Bronchial epithelial cell (primary cell): Measurements from ENCODE around the gene NTN3. TPM values are rescaled to one million over a fixed set of nuclear protein-coding genes. Genes with fewer than 3 reads are reported as not detected.
A peak's percentile ranks its signal among the peaks of the same experiment; 100 is the strongest.
"Not testable (repeated sequence)": the region's sequence is repeated elsewhere in the genome, so short reads cannot be mapped to it uniquely, and the experiment has no call there.

Experiments used
- DNase-seq: peaks from one replicate; pipeline ENCODE4 v3.0.0-alpha.2; 2010; ENCODE audit warnings: low read depth
- FAIRE-seq: peaks from 2 replicates; lab custom pipeline; 2011; peaks lifted over from hg19 to GRCh38; lab: Jason Lieb, UNC
- H3K27me3 ChIP-seq: 2 replicates; pipeline ENCODE4 v1.5.1; 2011; ENCODE audit warnings: low read length; ENCODE audit not compliant: control insufficient read depth, insufficient read depth
- H3K36me3 ChIP-seq: 2 replicates; pipeline ENCODE4 v1.5.1; 2011; ENCODE audit warnings: low read length; ENCODE audit not compliant: control insufficient read depth, insufficient read depth
- H3K4me3 ChIP-seq: 2 replicates; pipeline ENCODE4 v1.5.1; 2011; ENCODE audit warnings: mild to moderate bottlenecking, low read depth, low read length, control low read depth
- CTCF ChIP-seq: IDR thresholded peaks from 2 replicates; pipeline ENCODE4 v1.5.1; 2011; ENCODE audit warnings: mild to moderate bottlenecking, moderate library complexity, low read length, control low read depth, inconsistent platforms; ENCODE audit not compliant: insufficient read depth, severe bottlenecking
- total RNA-seq: library from RNA; depleted of rRNA; stranded (reverse); fragments of >200 nt; gene quantifications from 2 replicates; pipeline ENCODE4 v1.2.1, GENCODE V29; 2014

The NTN3 gene
- total RNA-seq, 1 donor from 2014 or later, result not detected

GRCh38 chr16:2429771-2430663 is 41.1 kb upstream of the NTN3 start:
- no peaks in the 10 kb centered on the region for H3K27me3 ChIP-seq
- peak overlapping the region; percentile 65 for H3K4me3 ChIP-seq
- H3K36me3 ChIP-seq, result peaks cover 7% of the 10 kb centered on the region
- peak; percentile 63 for DNase-seq
- FAIRE-seq, result no peak
- peak; percentile 22 for TF ChIP-seq CTCF

- no peak for FAIRE-seq
These were observed 38.8 kb upstream of the NTN3 start for GRCh38 chr16:2432286-2432685.

GRCh38 chr16:2432801-2433505 is 38.1 kb upstream of the NTN3 start:
- no peak for FAIRE-seq
- DNase-seq, result no peak

More at GRCh38 chr16:2432286-2432685, 38.8 kb upstream of the NTN3 start:
- Histone ChIP-seq H3K4me3 (no peak overlapping the region), H3K27me3 (no peaks in the 10 kb centered on the region), H3K36me3 (peaks cover 10% of the 10 kb centered on the region)
- no peak for TF ChIP-seq CTCF
- no peak for DNase-seq

GRCh38 chr16:2435236-2435635 is 35.9 kb upstream of the NTN3 start:
- H3K27me3 ChIP-seq, FAIRE-seq, H3K4me3 ChIP-seq, DNase-seq: not testable (repeated sequence)
- peaks cover 21% of the 10 kb centered on the region for H3K36me3 ChIP-seq

More at GRCh38 chr16:2432801-2433505, 38.1 kb upstream of the NTN3 start:
- TF ChIP-seq CTCF, result no peak
- Histone ChIP-seq H3K4me3 (no peak overlapping the region), H3K36me3 (peaks cover 14% of the 10 kb centered on the region), H3K27me3 (no peaks in the 10 kb centered on the region)

- peaks cover 21% of the 10 kb centered on the region for H3K36me3 ChIP-seq
- no peaks in the 10 kb centered on the region for H3K27me3 ChIP-seq
- no peak overlapping the region for H3K4me3 ChIP-seq
- peak; percentile 65 for DNase-seq
- no peak for FAIRE-seq
- TF ChIP-seq CTCF, result no peak
These were observed 35.0 kb upstream of the NTN3 start for GRCh38 chr16:2436110-2436509.
